KMS-11 (cell line): Measurements from ENCODE around the gene PRKCZ.
"Not testable (repeated sequence)": the region's sequence is repeated elsewhere in the genome, so short reads cannot be mapped to it uniquely, and the experiment has no call there.

Experiments used
- H2AFZ ChIP-seq: fragments of 200-600 bp; sonication (generic); 2 replicates; pipeline ENCODE4 v1.6.1; 2016; ENCODE audit warnings: antibody characterized with exemption, mixed run types, low read depth
- H3K27ac ChIP-seq: fragments of 200-600 bp; sonication (generic); 2 replicates; pipeline ENCODE4 v1.6.1; 2016; ENCODE audit warnings: mild to moderate bottlenecking, mixed run types
- H3K27me3 ChIP-seq: fragments of 200-600 bp; sonication (generic); 2 replicates; pipeline ENCODE4 v1.6.1; 2017; ENCODE audit warnings: mild to moderate bottlenecking, low read depth, mixed run types, moderate library complexity; ENCODE audit not compliant: insufficient read depth
- H3K36me3 ChIP-seq: fragments of 200-600 bp; sonication (generic); 2 replicates; pipeline ENCODE4 v1.6.1; 2017; ENCODE audit warnings: mild to moderate bottlenecking, mixed run types; ENCODE audit not compliant: insufficient read depth
- H3K4me1 ChIP-seq: fragments of 200-600 bp; sonication (generic); 2 replicates; pipeline ENCODE4 v1.6.1; 2016; ENCODE audit warnings: mild to moderate bottlenecking, low read depth, mixed run types; ENCODE audit not compliant: poor library complexity, severe bottlenecking
- H3K4me2 ChIP-seq: fragments of 200-600 bp; sonication (generic); 2 replicates; pipeline ENCODE4 v1.7.0; 2016; ENCODE audit warnings: mild to moderate bottlenecking, mixed run types
- H3K4me3 ChIP-seq: fragments of 200-600 bp; sonication (generic); IDR thresholded peaks from 2 replicates; pipeline ENCODE4 v1.6.1; 2017; ENCODE audit warnings: low read depth, low read length, mixed read lengths; ENCODE audit not compliant: insufficient read depth
- H3K79me2 ChIP-seq: fragments of 200-600 bp; sonication (generic); 2 replicates; pipeline ENCODE4 v1.6.1; 2016; ENCODE audit warnings: low read depth, mixed run types; ENCODE audit not compliant: insufficient read depth
- H3K9ac ChIP-seq: fragments of 200-600 bp; sonication (generic); 2 replicates; pipeline ENCODE4 v1.6.1; 2016; ENCODE audit warnings: mild to moderate bottlenecking, mixed run types
- H4K20me1 ChIP-seq: fragments of 200-600 bp; sonication (generic); 2 replicates; pipeline ENCODE4 v1.6.1; 2016; ENCODE audit warnings: mild to moderate bottlenecking, mixed run types; ENCODE audit not compliant: insufficient read depth
- TF ChIP-seq, protein P1 (sequence below): fragments of 200-600 bp; sonication (generic); conservative IDR thresholded peaks from 2 replicates; pipeline ENCODE4 v1.6.1; 2017; ENCODE audit warnings: low read depth, mild to moderate bottlenecking, antibody characterized with exemption, low read length, moderate library complexity, mixed read lengths

Gene PRKCZ

DNA sequence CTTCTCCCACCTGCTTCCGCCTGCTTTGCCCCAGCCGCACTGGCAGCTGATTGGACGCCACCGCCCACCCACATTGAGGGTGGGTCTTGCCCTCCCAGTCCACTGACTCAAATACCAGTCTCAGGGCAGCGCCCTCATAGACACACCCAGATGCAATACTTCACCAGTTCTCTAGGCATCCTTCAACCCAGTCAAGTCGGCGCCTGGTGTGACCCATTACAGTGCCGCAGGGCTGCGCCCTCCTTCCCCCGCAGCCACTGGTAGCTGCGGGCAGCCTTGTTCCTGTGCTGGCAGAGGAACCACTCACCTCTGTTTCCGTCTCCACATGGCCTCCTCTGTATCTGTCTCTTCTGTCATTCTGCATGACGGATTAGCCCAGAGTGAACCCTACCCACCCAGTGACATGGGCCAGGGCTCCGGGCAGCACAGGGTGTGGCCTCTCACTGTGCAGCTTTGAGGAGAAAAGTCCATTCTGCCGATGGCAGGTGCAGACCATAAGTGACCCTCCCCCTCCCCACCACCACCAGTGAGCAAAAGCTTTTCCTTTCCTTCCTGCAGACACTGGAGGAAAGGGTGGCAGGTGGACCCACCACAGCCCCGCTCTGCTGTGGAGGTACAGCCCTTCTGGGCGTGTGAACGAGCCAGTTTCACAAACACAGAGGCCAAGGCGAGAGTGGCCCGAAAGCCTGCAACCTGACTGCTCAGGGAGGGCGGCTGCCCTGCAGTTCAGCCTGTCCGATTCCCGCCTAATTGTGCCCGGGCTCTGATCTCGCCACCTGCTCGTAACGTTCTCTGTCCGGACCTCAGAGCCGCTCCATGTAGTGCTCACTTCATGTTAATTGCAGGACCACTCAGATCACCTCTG lies 87.3 kb downstream of the PRKCZ start:
- peaks cover 77% of the 10 kb centered on the region for H3K27me3 ChIP-seq
- no peaks in the 10 kb centered on the region for H3K36me3 ChIP-seq
- H3K4me1 ChIP-seq, result no peaks in the 10 kb centered on the region
- TF ChIP-seq, protein P1, sequence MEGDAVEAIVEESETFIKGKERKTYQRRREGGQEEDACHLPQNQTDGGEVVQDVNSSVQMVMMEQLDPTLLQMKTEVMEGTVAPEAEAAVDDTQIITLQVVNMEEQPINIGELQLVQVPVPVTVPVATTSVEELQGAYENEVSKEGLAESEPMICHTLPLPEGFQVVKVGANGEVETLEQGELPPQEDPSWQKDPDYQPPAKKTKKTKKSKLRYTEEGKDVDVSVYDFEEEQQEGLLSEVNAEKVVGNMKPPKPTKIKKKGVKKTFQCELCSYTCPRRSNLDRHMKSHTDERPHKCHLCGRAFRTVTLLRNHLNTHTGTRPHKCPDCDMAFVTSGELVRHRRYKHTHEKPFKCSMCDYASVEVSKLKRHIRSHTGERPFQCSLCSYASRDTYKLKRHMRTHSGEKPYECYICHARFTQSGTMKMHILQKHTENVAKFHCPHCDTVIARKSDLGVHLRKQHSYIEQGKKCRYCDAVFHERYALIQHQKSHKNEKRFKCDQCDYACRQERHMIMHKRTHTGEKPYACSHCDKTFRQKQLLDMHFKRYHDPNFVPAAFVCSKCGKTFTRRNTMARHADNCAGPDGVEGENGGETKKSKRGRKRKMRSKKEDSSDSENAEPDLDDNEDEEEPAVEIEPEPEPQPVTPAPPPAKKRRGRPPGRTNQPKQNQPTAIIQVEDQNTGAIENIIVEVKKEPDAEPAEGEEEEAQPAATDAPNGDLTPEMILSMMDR, result no peak
- no peak overlapping the region for H3K27ac ChIP-seq
- no peak overlapping the region for H3K4me2 ChIP-seq
- H3K9ac ChIP-seq, result no peak overlapping the region
- no peak overlapping the region for H3K4me3 ChIP-seq
- H3K79me2 ChIP-seq, result no peaks in the 10 kb centered on the region
- no peak overlapping the region for H2AFZ ChIP-seq
- no peaks in the 10 kb centered on the region for H4K20me1 ChIP-seq

DNA sequence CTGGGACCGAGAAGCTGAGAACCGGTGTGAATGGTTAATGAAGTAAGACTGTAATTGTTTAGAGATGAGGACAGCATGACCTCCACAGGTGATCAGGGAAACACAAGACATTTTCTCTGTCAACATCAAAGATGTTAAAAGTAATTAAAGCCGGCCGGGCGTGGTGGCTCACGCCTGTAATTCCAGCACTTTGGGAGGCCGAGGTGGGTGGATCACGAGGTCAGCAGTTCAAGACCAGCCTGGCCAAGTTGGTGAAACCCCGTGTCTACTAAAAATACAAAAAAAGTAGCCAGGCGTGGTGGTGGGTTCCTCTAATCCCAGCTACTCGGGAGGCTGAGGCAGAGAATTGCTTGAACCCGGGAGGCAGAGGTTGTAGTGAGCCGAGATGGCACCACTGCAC lies 88.9 kb downstream of the PRKCZ start:
- not testable (repeated sequence) for H3K79me2 ChIP-seq, H3K4me3 ChIP-seq, H3K9ac ChIP-seq, H3K27ac ChIP-seq, H3K36me3 ChIP-seq, H3K4me2 ChIP-seq, H3K4me1 ChIP-seq, H4K20me1 ChIP-seq, H2AFZ ChIP-seq
- peaks cover 79% of the 10 kb centered on the region for H3K27me3 ChIP-seq

DNA sequence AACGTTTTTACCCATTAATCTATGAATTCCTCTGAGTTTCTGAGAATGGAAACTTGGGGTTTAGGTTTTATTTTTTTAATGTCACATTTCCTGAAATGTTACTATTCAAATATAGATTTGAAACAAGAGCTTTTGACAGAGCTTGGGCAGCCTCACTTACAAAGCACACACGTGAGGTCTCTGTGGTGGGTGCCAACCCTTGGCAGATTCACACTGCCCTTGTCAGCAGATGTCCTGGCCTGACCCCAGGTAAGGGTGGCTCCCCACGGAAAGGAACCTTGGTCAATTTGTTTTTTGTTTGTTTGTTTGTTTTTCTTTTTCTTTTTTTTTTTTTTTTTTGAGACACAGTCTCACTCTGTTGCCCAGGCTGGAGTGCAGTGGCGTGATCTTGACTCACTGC lies 90.8 kb downstream of the PRKCZ start:
- TF ChIP-seq, protein P1, result no peak
- no peak overlapping the region for H3K27ac ChIP-seq
- H4K20me1 ChIP-seq, result no peaks in the 10 kb centered on the region
- H3K4me2 ChIP-seq, result no peak overlapping the region
- H3K36me3 ChIP-seq, result no peaks in the 10 kb centered on the region
- H3K4me3 ChIP-seq, result no peak overlapping the region
- no peaks in the 10 kb centered on the region for H3K79me2 ChIP-seq
- H3K27me3 ChIP-seq, result peaks cover 69% of the 10 kb centered on the region
- no peak overlapping the region for H3K9ac ChIP-seq
- H3K4me1 ChIP-seq, result no peaks in the 10 kb centered on the region
- no peak overlapping the region for H2AFZ ChIP-seq

DNA sequence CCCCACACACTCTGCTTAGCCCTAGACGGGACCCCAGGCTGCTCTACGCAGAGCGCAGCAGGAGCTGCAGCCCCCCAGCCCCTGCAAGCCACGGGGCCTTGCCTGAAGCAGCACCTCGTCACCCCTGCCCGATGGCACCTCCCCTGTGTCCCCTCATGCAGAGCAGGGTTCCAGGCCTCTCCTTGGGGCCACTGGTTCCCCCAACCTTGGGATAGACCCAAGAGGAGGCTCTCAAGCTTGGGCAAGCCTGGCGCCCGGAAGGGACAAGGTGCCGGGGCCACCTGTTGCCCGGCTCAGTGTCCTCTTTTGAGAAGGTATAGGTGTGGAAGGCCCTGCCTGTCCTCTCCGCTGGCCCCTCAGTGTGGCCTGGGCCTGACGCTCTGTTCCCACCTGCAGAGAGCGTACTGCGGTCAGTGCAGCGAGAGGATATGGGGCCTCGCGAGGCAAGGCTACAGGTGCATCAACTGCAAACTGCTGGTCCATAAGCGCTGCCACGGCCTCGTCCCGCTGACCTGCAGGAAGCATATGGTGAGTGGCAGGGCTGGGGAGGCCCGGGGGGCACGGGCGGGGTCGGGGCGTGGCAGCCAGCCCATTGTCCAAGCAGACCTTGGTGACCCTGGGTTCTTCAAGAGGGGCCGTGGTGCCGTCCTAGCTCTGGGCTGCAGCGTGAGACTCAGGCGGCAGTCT lies 93.7 kb downstream of the PRKCZ start:
- Histone ChIP-seq H3K27me3 (peaks cover 44% of the 10 kb centered on the region; the same call in 1 of the 2 replicates), H3K4me1 (no peaks in the 10 kb centered on the region), H3K4me3 (no peak overlapping the region), H2AFZ (no peak overlapping the region), H3K36me3 (no peaks in the 10 kb centered on the region), H3K4me2 (no peak overlapping the region), H4K20me1 (no peaks in the 10 kb centered on the region), H3K9ac (no peak overlapping the region), H3K79me2 (no peaks in the 10 kb centered on the region), H3K27ac (no peak overlapping the region)
- TF ChIP-seq, protein P1, result no peak
